Left ventricle myocardium inferior (tissue), 1 donor: Measurements from ENCODE around the gene MICOS13. TPM values are rescaled to one million over a fixed set of nuclear protein-coding genes. Genes with fewer than 3 reads are reported as not detected.
A peak's percentile ranks its signal among the peaks of the same experiment; 100 is the strongest.

Experiments
- DNase-seq: peaks from one replicate; pipeline ENCODE4 v3.0.0-alpha.2; 2020
- H3K27ac ChIP-seq: fragments of 200-600 bp; replicated peaks from 2 replicates; pipeline ENCODE4 v1.8.0; 2021
- H3K27me3 ChIP-seq: fragments of 200-600 bp; 2 replicates; pipeline ENCODE4 v1.8.0; 2021; ENCODE audit warnings: low read depth
- H3K36me3 ChIP-seq: fragments of 200-600 bp; 2 replicates; pipeline ENCODE4 v1.8.0; 2021
- H3K4me1 ChIP-seq: fragments of 200-600 bp; 2 replicates; pipeline ENCODE4 v1.8.0; 2021
- H3K4me3 ChIP-seq: fragments of 200-600 bp; 2 replicates; pipeline ENCODE4 v1.8.0; 2021; ENCODE audit warnings: mild to moderate bottlenecking, moderate library complexity
- H3K9me3 ChIP-seq: fragments of 200-600 bp; replicated peaks from 2 replicates; pipeline ENCODE4 v1.8.0; 2021
- intact Hi-C: fragments of 100-400 bp; cut with micrococcal nuclease; formaldehyde crosslinking; loops from one replicate; pipeline ENCODE4 v1.11.0; 2022
- total RNA-seq: library from RNA; stranded (reverse); fragmentation: NEBNext Ultra II Directional; extraction: Animal tissue kit (Norgen Biotek cat#: 25700); gene quantifications from one replicate; pipeline ENCODE4 v1.2.1, GENCODE V29; 2021
- TF ChIP-seq, protein P1 (sequence below): fragments of 200-600 bp; IDR thresholded peaks from 2 replicates; pipeline ENCODE4 v1.8.0; 2021; ENCODE audit warnings: antibody characterized with exemption, mild to moderate bottlenecking, borderline replicate concordance
- donor health status: DM: no; HTN: yes; CAD: no; lungs with severe emphysema.

Gene MICOS13
- total RNA-seq, 1 donor from 2014 or later, result 155 TPM

- H3K36me3 ChIP-seq, result peaks cover 14% of the 10 kb centered on the region
- H3K4me3 ChIP-seq, result no peak overlapping the region
- H3K9me3 ChIP-seq, result no peaks in the 10 kb centered on the region
- TF ChIP-seq, protein P1, sequence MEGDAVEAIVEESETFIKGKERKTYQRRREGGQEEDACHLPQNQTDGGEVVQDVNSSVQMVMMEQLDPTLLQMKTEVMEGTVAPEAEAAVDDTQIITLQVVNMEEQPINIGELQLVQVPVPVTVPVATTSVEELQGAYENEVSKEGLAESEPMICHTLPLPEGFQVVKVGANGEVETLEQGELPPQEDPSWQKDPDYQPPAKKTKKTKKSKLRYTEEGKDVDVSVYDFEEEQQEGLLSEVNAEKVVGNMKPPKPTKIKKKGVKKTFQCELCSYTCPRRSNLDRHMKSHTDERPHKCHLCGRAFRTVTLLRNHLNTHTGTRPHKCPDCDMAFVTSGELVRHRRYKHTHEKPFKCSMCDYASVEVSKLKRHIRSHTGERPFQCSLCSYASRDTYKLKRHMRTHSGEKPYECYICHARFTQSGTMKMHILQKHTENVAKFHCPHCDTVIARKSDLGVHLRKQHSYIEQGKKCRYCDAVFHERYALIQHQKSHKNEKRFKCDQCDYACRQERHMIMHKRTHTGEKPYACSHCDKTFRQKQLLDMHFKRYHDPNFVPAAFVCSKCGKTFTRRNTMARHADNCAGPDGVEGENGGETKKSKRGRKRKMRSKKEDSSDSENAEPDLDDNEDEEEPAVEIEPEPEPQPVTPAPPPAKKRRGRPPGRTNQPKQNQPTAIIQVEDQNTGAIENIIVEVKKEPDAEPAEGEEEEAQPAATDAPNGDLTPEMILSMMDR, result no peak
- no peak overlapping the region for H3K27ac ChIP-seq
- intact Hi-C loops, result no loop called here
- DNase-seq, result no peak
- no peaks in the 10 kb centered on the region for H3K27me3 ChIP-seq
- H3K4me1 ChIP-seq, result peaks cover 95% of the 10 kb centered on the region
Observed at GRCh38 chr19:5632657-5633056, 47.7 kb downstream of the MICOS13 start.

DNA sequence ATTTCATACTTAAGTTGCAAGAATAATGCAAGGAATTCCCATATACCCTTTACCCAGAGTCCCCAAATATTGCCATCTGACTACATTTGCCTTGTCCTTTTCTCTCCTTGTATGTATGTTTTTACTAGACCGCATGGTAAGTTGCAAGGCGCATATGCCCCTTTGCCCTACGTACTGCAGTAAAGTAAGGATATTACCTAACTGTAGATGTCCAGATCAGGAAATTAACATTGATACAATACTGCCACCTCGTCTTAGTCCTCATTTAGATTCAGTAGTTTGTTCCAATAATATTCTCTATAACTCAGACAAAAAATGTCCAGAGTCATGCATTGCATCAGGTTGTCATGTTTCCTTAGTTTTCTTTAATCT lies 48.1 kb downstream of the MICOS13 start:
- Histone ChIP-seq H3K27me3 (no peaks in the 10 kb centered on the region), H3K4me3 (no peak overlapping the region), H3K36me3 (peaks cover 18% of the 10 kb centered on the region), H3K27ac (peak overlapping the region; percentile 45), H3K9me3 (no peaks in the 10 kb centered on the region), H3K4me1 (peaks cover 95% of the 10 kb centered on the region)
- intact Hi-C loops, result no loop called here
- TF ChIP-seq, protein P1, result no peak
- no peak for DNase-seq

GRCh38 chr19:5631567-5632240 lies 48.6 kb downstream of the MICOS13 start:
- H3K27ac ChIP-seq, result peak overlapping the region; percentile 45
- intact Hi-C loops, result no loop called here

GRCh38 chr19:5628919-5629481 lies 51.3 kb downstream of the MICOS13 start:
- intact Hi-C loops, result no loop called here
- DNase-seq, result no peak
- H3K4me1 ChIP-seq, result peaks cover 99% of the 10 kb centered on the region
- no peaks in the 10 kb centered on the region for H3K9me3 ChIP-seq
- no peak overlapping the region for H3K4me3 ChIP-seq
- no peak overlapping the region for H3K27ac ChIP-seq
- H3K36me3 ChIP-seq, result peaks cover 38% of the 10 kb centered on the region
- TF ChIP-seq, protein P1, result no peak
- H3K27me3 ChIP-seq, result no peaks in the 10 kb centered on the region

More at GRCh38 chr19:5631567-5632240, 48.6 kb downstream of the MICOS13 start:
- TF ChIP-seq, protein P1, result no peak
- no peak for DNase-seq
- Histone ChIP-seq H3K4me3 (peak overlapping the region; percentile 31), H3K9me3 (no peaks in the 10 kb centered on the region), H3K4me1 (peaks cover 99% of the 10 kb centered on the region), H3K27me3 (no peaks in the 10 kb centered on the region), H3K36me3 (peaks cover 23% of the 10 kb centered on the region)

DNA sequence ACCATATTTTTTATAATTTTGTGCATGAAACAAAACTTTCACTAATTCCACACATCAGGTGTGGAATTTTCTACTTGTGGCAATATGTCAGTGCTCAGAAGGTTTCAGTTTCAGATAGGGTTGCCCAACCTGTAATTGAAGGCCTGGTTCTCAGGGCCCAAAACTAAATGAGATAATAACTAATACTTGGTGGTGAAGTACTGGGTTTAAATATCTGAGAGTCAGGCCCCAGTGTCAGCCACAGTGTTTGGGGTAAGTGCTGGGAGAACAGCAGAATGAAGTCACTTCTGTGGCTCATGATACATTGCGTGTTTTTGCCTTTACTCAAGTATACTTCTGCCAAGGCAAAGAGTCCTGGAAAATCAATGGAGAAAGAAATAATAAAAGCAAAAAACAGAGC lies 51.9 kb downstream of the MICOS13 start:
- peaks cover 100% of the 10 kb centered on the region for H3K4me1 ChIP-seq
- no peak for DNase-seq
- peaks cover 38% of the 10 kb centered on the region for H3K36me3 ChIP-seq
- H3K4me3 ChIP-seq, result no peak overlapping the region
- H3K9me3 ChIP-seq, result no peaks in the 10 kb centered on the region
- no peak overlapping the region for H3K27ac ChIP-seq
- intact Hi-C loops, result no loop called here
- no peaks in the 10 kb centered on the region for H3K27me3 ChIP-seq
- TF ChIP-seq, protein P1, result no peak

Other genes starting within 250 kb of the MICOS13 start
- gene ZNRF4, start 225.1 kb downstream of the MICOS13 start, total RNA-seq, result not detected
- not detected for gene TINCR, start 112.6 kb downstream of the MICOS13 start, total RNA-seq
- gene SAFB2, start 57.7 kb downstream of the MICOS13 start, total RNA-seq, result 40.5 TPM
- 54.6 TPM for gene SAFB, start 57.4 kb downstream of the MICOS13 start, total RNA-seq
- 4.5 TPM for gene HSD11B1L, start 511 bp upstream of the MICOS13 start, total RNA-seq
- 407 TPM for gene RPL36, start 9.8 kb upstream of the MICOS13 start, total RNA-seq
- 104 TPM for gene LONP1, start 39.6 kb upstream of the MICOS13 start, total RNA-seq
- not detected for gene CATSPERD, start 40.1 kb upstream of the MICOS13 start, total RNA-seq
- gene PRR22, start 104.2 kb upstream of the MICOS13 start, total RNA-seq, result 1.1 TPM
- 14.1 TPM for gene DUS3L, start 110.6 kb upstream of the MICOS13 start, total RNA-seq
- 22.8 TPM for gene NRTN, start 124.6 kb upstream of the MICOS13 start, total RNA-seq
- not detected for gene FUT6, start 159.2 kb upstream of the MICOS13 start, total RNA-seq
- not detected for gene FUT3, start 170.9 kb upstream of the MICOS13 start, total RNA-seq
- gene FUT5, start 190.0 kb upstream of the MICOS13 start, total RNA-seq, result not detected
- 590 TPM for gene NDUFA11, start 223.3 kb upstream of the MICOS13 start, total RNA-seq
- 2.5 TPM for gene VMAC, start 224.4 kb upstream of the MICOS13 start, total RNA-seq
- 6.1 TPM for gene CAPS, start 233.7 kb upstream of the MICOS13 start, total RNA-seq